Ishikawa (cell line): ENCODE measurements around the gene NFIB.

ENCODE experiments used
- CEBPB ChIP-seq: IDR thresholded peaks from 2 replicates; pipeline ENCODE4 v1.6.1; 2012
- EP300 ChIP-seq: IDR thresholded peaks from 2 replicates; pipeline ENCODE4 v1.6.1; 2012; ENCODE audit warnings: borderline replicate concordance
- TF ChIP-seq, protein P1 (sequence below): IDR thresholded peaks from 2 replicates; pipeline ENCODE4 v1.6.1; 2012

DNA sequence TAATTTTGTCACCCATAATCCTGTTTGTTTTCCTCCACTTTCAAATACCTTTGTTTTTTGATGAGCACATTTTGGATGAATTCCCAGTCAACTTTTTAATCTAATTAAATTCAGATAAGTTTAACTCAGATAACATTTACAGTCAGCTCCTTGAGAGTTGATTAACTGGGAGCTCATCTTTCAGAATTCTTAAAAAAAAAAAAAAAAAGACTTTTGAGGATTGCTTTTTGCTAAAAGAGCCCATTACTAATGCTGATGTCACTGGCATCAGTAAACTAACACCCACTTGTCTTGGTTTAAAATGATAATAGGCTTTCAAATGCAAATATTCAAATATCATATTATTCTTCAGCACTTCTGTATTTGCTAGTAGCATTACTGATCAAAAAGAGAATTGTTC, 47.1 kb upstream of the NFIB start:
- no peak for TF ChIP-seq EP300
- no peak for TF ChIP-seq CEBPB
- TF ChIP-seq, protein P1, sequence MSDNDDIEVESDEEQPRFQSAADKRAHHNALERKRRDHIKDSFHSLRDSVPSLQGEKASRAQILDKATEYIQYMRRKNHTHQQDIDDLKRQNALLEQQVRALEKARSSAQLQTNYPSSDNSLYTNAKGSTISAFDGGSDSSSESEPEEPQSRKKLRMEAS, result no peak
